Breast epithelium (tissue), 4 donors: ENCODE data around the gene HUNK. TPM values are rescaled to one million over a fixed set of nuclear protein-coding genes. Genes with fewer than 3 reads are reported as not detected.

Experiments used
- DNase-seq, 2 donors: peaks; one replicate each; pipeline ENCODE4 v3.0.0-alpha.2; 2019; ENCODE audit warnings: low spot score in 2 of 2
- H3K27ac ChIP-seq, 2 donors: fragments of 200-600 bp; sonication (generic) in 1 of 2; one replicate each; pipeline ENCODE4 v1.5.1; 2016 to 2019; ENCODE audit warnings: mild to moderate bottlenecking in 1 of 2
- H3K27me3 ChIP-seq, 2 donors: fragments of 200-600 bp; sonication (generic) in 1 of 2; one replicate each; pipeline versions ENCODE4 v1.5.1 to v1.6.0; 2017 to 2019; ENCODE audit warnings: control low read depth in 1 of 2, mild to moderate bottlenecking in 1 of 2
- H3K36me3 ChIP-seq: fragments of 200-600 bp; one replicate; pipeline ENCODE4 v1.5.1; 2019
- H3K4me1 ChIP-seq, 2 donors: fragments of 200-600 bp; sonication (generic); one replicate each; pipeline ENCODE4 v1.5.1; 2016 to 2019; ENCODE audit warnings: control low read depth in 1 of 2
- H3K4me3 ChIP-seq, 3 donors: fragments of 200-600 bp; sonication (generic); 1 replicate in 2 of 3; 2 replicates in 1 of 3; pipeline ENCODE4 v1.5.1; 2016 to 2019; ENCODE audit warnings: mild to moderate bottlenecking in 3 of 3, moderate library complexity in 2 of 3
- H3K9me3 ChIP-seq, 2 donors: fragments of 200-600 bp; sonication (generic) in 1 of 2; one replicate each; pipeline ENCODE4 v1.5.1; 2016 to 2019; ENCODE audit warnings: control low read depth in 1 of 2
- CTCF ChIP-seq, 3 donors: fragments of 450-650 bp; IDR thresholded peaks; one replicate each; pipeline ENCODE4 v1.5.1; 2016 to 2017; ENCODE audit warnings: antibody characterized with exemption in 3 of 3, mild to moderate bottlenecking in 3 of 3, moderate library complexity in 3 of 3
- POLR2A ChIP-seq: fragments of 450-650 bp; IDR thresholded peaks from one replicate; pipeline ENCODE4 v1.6.1; 2016; ENCODE audit warnings: antibody characterized with exemption, mild to moderate bottlenecking, moderate library complexity
- POLR2AphosphoS5 ChIP-seq, 3 donors: sonication (generic); formaldehyde crosslinking; IDR thresholded peaks; one replicate each; pipeline ENCODE4 v1.6.1; 2017; ENCODE audit warnings: antibody characterized with exemption in 3 of 3
- intact Hi-C: fragments of 100-400 bp; cut with DNase I; formaldehyde crosslinking; loops from one replicate; pipeline ENCODE4 v1.15.1; 2023; ENCODE audit warnings: low total_unique reads
- total RNA-seq, 3 donors: library from RNA; depleted of rRNA; stranded (reverse); fragments of >200 nt; gene quantifications; one replicate each; pipeline ENCODE4 v1.1.0, GENCODE V29; 2016

The HUNK gene
- total RNA-seq, 3 donors from 2014 or later: 0.32 to 2.0 (median 1.3) TPM

- H3K4me1 ChIP-seq: peaks cover 0 to 12% of the 10 kb centered on the region in 2 donors
- no peak for TF ChIP-seq POLR2AphosphoS5 (IDR thresholded peaks at IDR 0.05)
- no peak for TF ChIP-seq POLR2A
- no peak for TF ChIP-seq CTCF (IDR thresholded peaks at IDR 0.05)
- intact Hi-C loops: loop anchor here (5.0 kb wide), 1 partner anchor 382 kb away; no protein-coding TSS in a partner anchor
- no peaks in the 10 kb centered on the region for H3K9me3 ChIP-seq
- H3K36me3 ChIP-seq: no peaks in the 10 kb centered on the region
- peak overlapping the region; percentile 41 to 76 for H3K27ac ChIP-seq
- H3K4me3 ChIP-seq: peak overlapping the region; percentile 69 to 87 (median 69)
- peaks cover 0 to 3% of the 10 kb centered on the region in 2 donors for H3K27me3 ChIP-seq
- DNase-seq: no peak
These were observed 2.0 kb downstream of the HUNK start for GRCh38 chr21:31874812-31875212.

- Histone ChIP-seq H3K4me1 (peaks cover 0 to 12% of the 10 kb centered on the region in 2 donors), H3K27me3 (peaks cover 0 to 3% of the 10 kb centered on the region in 2 donors), H3K4me3 (peak overlapping the region; percentile 69 to 87 (median 69)), H3K9me3 (no peaks in the 10 kb centered on the region), H3K27ac (no peak overlapping the region), H3K36me3 (no peaks in the 10 kb centered on the region)
- TF ChIP-seq CTCF (IDR thresholded peaks at IDR 0.05) (no peak), POLR2A (no peak), POLR2AphosphoS5 (IDR thresholded peaks at IDR 0.05) (no peak)
- intact Hi-C loops: no loop called here
- DNase-seq: no peak
These were observed 2.7 kb downstream of the HUNK start for GRCh38 chr21:31875496-31876015.

GRCh38 chr21:31877463-31877957, 4.7 kb downstream of the HUNK start:
- H3K9me3 ChIP-seq: no peaks in the 10 kb centered on the region
- no peak overlapping the region for H3K4me3 ChIP-seq
- peaks cover 0 to 12% of the 10 kb centered on the region in 2 donors for H3K4me1 ChIP-seq
- intact Hi-C loops: no loop called here
- no peaks in the 10 kb centered on the region for H3K36me3 ChIP-seq
- TF ChIP-seq POLR2A: no peak
- TF ChIP-seq CTCF (IDR thresholded peaks at IDR 0.05): no peak
- no peak for TF ChIP-seq POLR2AphosphoS5 (IDR thresholded peaks at IDR 0.05)
- DNase-seq: no peak
- H3K27ac ChIP-seq: no peak overlapping the region
- H3K27me3 ChIP-seq: no peaks in the 10 kb centered on the region

DNA sequence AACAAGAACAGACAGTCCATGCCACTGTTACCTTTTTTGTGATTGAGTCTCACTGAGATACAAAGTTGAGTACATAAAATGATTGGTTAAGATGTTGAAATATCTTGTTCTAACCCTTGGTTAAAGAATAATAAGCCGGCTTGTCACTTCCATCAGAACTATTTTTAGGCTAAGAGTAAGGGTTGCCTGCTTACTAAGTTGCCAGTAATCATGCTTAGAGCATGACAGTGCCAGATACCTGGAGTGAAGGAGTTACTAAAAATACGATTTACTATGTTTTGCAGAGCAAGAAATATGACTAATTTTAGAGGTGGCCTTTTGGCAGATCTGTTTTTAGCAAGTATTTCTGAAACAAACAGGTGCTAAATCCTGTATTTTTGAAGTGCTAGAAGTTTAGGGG, 6.0 kb downstream of the HUNK start:
- Histone ChIP-seq H3K27me3 (no peaks in the 10 kb centered on the region), H3K9me3 (no peaks in the 10 kb centered on the region), H3K4me1 (peaks cover 0 to 12% of the 10 kb centered on the region in 2 donors), H3K4me3 (no peak overlapping the region), H3K27ac (no peak overlapping the region), H3K36me3 (no peaks in the 10 kb centered on the region)
- intact Hi-C loops: no loop called here
- TF ChIP-seq POLR2A (no peak), CTCF (IDR thresholded peaks at IDR 0.05) (no peak), POLR2AphosphoS5 (IDR thresholded peaks at IDR 0.05) (no peak)
- no peak for DNase-seq

- no peak overlapping the region for H3K27ac ChIP-seq
- DNase-seq: no peak
- peaks cover 0 to 12% of the 10 kb centered on the region in 2 donors for H3K4me1 ChIP-seq
- no peaks in the 10 kb centered on the region for H3K36me3 ChIP-seq
- intact Hi-C loops: no loop called here
- no peaks in the 10 kb centered on the region for H3K27me3 ChIP-seq
- TF ChIP-seq POLR2A (no peak), POLR2AphosphoS5 (IDR thresholded peaks at IDR 0.05) (no peak), CTCF (IDR thresholded peaks at IDR 0.05) (no peak)
- H3K4me3 ChIP-seq: no peak overlapping the region
- no peaks in the 10 kb centered on the region for H3K9me3 ChIP-seq
These were observed 6.4 kb downstream of the HUNK start for GRCh38 chr21:31879241-31879650.
